HG03108 (cell line): ENCODE measurements around the gene TPK1.
"Not testable (repeated sequence)": the region's sequence is repeated elsewhere in the genome, so short reads cannot be mapped to it uniquely, and the experiment has no call there.

Experiments
- ATAC-seq: cut with Tn5 transposase; IDR thresholded peaks from one replicate; pipeline ENCODE4 v1.9.1; 2021; ENCODE audit warnings: moderate library complexity; ENCODE audit not compliant: unreplicated experiment

The TPK1 gene

DNA sequence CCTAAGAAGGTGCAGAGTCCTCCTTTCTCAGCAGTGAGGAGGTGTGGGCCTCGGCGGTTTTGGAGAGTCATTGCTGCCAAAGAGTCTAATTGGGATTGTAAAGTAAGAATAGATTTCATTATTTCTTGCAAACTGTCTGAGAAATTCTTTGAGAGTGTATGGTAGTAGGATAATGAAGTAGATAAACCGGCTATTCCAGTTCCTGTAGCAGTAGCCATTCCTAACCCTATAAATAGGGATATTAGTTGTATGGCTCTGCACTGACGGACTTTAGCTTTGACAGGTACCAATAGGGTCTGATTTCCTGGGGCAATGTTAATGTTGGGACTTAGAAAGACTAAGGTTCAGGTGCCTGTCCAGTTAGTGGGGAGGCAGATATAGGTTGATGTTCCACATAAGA lies 416.9 kb downstream of the TPK1 start:
- not testable (repeated sequence) for ATAC-seq

GRCh38 chr7:144416341-144416740 lies 419.5 kb downstream of the TPK1 start:
- no peak for ATAC-seq

- ATAC-seq = no peak
These were observed 420.0 kb downstream of the TPK1 start for GRCh38 chr7:144415858-144416257.

- ATAC-seq = no peak
These were observed 421.0 kb downstream of the TPK1 start for GRCh38 chr7:144414815-144415214.

DNA sequence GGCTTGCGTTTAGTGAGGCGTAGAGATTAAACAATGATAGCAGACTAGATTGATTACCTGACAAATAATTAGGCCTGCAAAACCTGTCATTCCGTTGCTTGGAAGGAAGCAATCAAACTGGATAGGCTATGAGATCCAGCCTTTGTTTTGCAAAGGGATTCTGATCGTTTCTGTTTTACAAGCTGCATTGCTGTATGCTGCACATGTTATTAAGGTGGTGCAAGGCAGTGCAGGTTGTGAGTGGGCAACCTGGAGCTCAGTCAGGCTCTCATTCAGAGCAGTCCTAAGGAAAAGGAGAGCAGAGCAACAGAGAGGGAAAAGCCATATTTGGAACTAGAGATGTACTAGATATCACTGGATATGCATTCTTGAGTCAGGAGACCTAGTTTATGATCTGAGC lies 425.4 kb downstream of the TPK1 start:
- ATAC-seq = no peak

DNA sequence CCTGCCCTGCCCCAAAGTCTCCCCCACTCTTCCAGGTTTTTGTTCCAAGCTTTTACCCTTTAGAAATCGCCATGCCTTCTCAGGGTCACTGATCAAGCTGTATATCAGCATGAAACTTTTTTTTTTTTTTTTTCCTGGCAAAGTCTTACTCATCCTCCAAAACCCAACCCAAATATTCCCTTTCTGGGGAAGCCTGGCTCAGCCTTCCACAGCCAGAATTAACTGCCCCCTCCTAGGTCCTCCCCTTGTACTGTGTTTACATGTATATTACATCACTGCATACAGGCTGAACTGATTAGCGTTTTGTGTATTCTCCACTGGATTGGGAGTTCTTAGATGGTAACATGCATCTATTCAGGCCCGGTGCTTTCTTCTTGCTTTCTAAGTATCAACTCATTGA lies 427.7 kb downstream of the TPK1 start:
- ATAC-seq = no peak

DNA sequence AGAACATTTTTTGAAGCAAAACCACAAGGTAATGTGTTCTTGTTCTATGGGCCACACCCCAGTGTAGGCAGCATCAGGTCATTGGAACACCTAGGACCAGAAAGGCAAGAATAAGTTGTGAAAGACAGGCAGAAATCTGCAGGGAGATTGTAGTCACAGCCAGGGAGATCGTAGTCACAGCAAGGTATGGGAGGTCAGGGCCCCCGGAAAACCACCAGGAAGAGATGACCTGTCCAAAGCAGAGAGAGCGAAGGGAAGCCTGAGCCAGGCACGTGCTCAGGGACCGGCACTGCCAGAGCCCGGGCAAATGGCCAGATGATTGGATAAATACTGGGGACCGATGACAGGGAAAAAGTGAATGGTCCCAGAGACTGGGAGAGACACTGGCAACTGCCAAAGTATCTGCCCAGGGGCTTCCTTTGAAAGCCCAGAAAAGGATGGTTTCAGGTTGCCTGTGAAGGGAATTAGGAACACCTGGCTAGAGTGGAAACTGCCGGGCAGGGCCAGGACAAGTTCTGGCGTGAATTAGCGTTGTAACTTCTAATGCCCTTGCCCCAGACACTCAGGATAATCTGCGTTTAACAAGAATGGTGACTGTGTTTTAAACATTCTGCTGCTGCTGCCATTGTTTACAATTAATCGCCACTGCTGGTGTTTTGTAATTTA lies 428.5 kb downstream of the TPK1 start:
- no peak for ATAC-seq

- no peak for ATAC-seq
These were observed 430.9 kb downstream of the TPK1 start for GRCh38 chr7:144404946-144405345.

- no peak for ATAC-seq
These were observed 432.2 kb downstream of the TPK1 start, which contains the start of gene NOBOX for GRCh38 chr7:144403649-144404061. Gene NOBOX, minus strand, starts transcription at chr7:144403693.

DNA sequence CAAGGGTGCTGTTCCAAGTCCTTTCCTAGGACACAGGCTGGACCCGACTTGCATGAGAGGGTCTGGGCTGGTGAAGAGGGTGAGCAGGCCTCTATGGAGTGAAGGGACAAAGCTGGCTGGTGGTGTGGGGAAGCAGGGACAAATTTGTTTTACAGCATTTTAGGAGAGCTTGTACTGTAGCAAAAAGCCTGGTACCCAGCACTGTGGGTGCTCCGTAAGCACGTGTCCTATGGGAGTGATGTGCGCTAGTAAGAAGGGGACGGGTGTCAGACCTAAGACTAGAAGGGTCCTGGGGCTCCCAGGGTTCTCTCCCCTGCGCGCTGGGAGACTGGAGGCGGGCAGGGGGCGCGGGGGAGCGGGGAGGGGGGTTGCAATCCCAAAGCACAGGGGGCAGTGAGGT lies 432.8 kb downstream of the TPK1 start:
- no peak for ATAC-seq
